ENCODE measurements around the gene TFAM.

Gene TFAM

GRCh38 chr10:58384999-58385783, at the start of gene TFAM:
TFAM (plus strand) TSS chr10:58385410; CDS start chr10:58385548, 138 bp downstream.
- H3K27ac ChIP-seq = peak within 1 kb of the TSS; percentile 83
- H3K9me3 ChIP-seq (ENCODE audit: control insufficient read depth, low read length) = no peaks in the 10 kb centered on the region
- peak within 1 kb of the TSS; percentile 97 for H2AFZ ChIP-seq
- peaks cover 12% of the 10 kb centered on the region for H3K4me1 ChIP-seq
- H3K4me2 ChIP-seq (ENCODE audit: low read length) = peak within 1 kb of the TSS; percentile 82
- H3K79me2 ChIP-seq = peaks cover 13% of the 10 kb centered on the region
- TF ChIP-seq CTCF (IDR thresholded peaks at IDR 0.05) = peak; percentile 78
- H3K27me3 ChIP-seq (ENCODE audit: control insufficient read depth, insufficient read depth, low read length) = no peaks in the 10 kb centered on the region
- peak within 1 kb of the TSS; percentile 86 for H3K9ac ChIP-seq
- H3K4me3 ChIP-seq (ENCODE audit: low read depth, low read length) = peak within 1 kb of the TSS; percentile 91
- no peaks in the 10 kb centered on the region for H3K36me3 ChIP-seq (ENCODE audit: control insufficient read depth, insufficient read depth, low read length)

GRCh38 chr10:58336242-58336641, 49.0 kb upstream of the TFAM start:
- Histone ChIP-seq H3K4me2 (ENCODE audit: low read length) (peak overlapping the region; percentile 88), H3K27me3 (ENCODE audit: control insufficient read depth, insufficient read depth, low read length) (no peaks in the 10 kb centered on the region), H2AFZ (no peak overlapping the region), H3K36me3 (ENCODE audit: control insufficient read depth, insufficient read depth, low read length) (no peaks in the 10 kb centered on the region), H3K79me2 (peaks cover 30% of the 10 kb centered on the region), H3K9me3 (ENCODE audit: control insufficient read depth, low read length) (no peaks in the 10 kb centered on the region), H3K9ac (no peak overlapping the region), H3K27ac (no peak overlapping the region), H3K4me1 (no peaks in the 10 kb centered on the region), H3K4me3 (ENCODE audit: low read depth, low read length) (peak overlapping the region; percentile 85)
- no peak for TF ChIP-seq CTCF (IDR thresholded peaks at IDR 0.05)

GRCh38 chr10:58341422-58341821, 43.8 kb upstream of the TFAM start:
- Histone ChIP-seq H3K4me2 (ENCODE audit: low read length) (no peak overlapping the region), H3K36me3 (ENCODE audit: control insufficient read depth, insufficient read depth, low read length) (no peaks in the 10 kb centered on the region), H3K27ac (no peak overlapping the region), H3K27me3 (ENCODE audit: control insufficient read depth, insufficient read depth, low read length) (no peaks in the 10 kb centered on the region), H3K9me3 (ENCODE audit: control insufficient read depth, low read length) (no peaks in the 10 kb centered on the region), H3K4me1 (peaks cover 4% of the 10 kb centered on the region), H3K79me2 (peaks cover 50% of the 10 kb centered on the region), H3K9ac (no peak overlapping the region), H3K4me3 (ENCODE audit: low read depth, low read length) (no peak overlapping the region), H2AFZ (no peak overlapping the region)
- no peak for TF ChIP-seq CTCF (IDR thresholded peaks at IDR 0.05)

- Histone ChIP-seq H3K4me1 (peaks cover 4% of the 10 kb centered on the region), H2AFZ (no peak overlapping the region), H3K36me3 (ENCODE audit: control insufficient read depth, insufficient read depth, low read length) (no peaks in the 10 kb centered on the region), H3K9ac (no peak overlapping the region), H3K79me2 (peaks cover 52% of the 10 kb centered on the region), H3K27me3 (ENCODE audit: control insufficient read depth, insufficient read depth, low read length) (no peaks in the 10 kb centered on the region), H3K4me3 (ENCODE audit: low read depth, low read length) (no peak overlapping the region), H3K27ac (no peak overlapping the region), H3K9me3 (ENCODE audit: control insufficient read depth, low read length) (no peaks in the 10 kb centered on the region), H3K4me2 (ENCODE audit: low read length) (no peak overlapping the region)
- no peak for TF ChIP-seq CTCF (IDR thresholded peaks at IDR 0.05)
Observed at GRCh38 chr10:58341947-58342346, 43.3 kb upstream of the TFAM start.

DNA sequence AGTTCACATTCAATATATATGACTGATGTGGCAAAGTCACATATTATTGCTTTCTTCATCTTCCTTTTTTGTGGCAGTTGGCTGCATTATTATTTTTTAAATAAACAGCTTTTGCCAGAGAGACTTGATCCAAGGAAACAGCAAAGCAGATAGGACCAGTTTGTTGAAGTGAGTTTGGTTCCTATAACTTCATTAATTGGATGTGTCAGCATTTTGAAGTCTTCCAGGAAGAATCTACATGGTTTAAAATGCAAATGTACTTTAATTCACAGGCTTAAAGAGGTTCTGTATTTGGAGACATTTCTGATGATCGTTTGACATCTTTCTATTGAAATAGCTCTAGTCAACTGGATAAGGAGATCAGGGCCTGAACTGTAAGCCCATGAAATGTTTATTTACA, 37.2 kb upstream of the TFAM start:
- no peak overlapping the region for H3K4me3 ChIP-seq (ENCODE audit: low read depth, low read length)
- H3K27me3 ChIP-seq (ENCODE audit: control insufficient read depth, insufficient read depth, low read length) = no peaks in the 10 kb centered on the region
- TF ChIP-seq CTCF (IDR thresholded peaks at IDR 0.05) = no peak
- H3K9me3 ChIP-seq (ENCODE audit: control insufficient read depth, low read length) = no peaks in the 10 kb centered on the region
- no peak overlapping the region for H3K4me2 ChIP-seq (ENCODE audit: low read length)
- H3K4me1 ChIP-seq = no peaks in the 10 kb centered on the region
- H3K9ac ChIP-seq = no peak overlapping the region
- H3K27ac ChIP-seq = no peak overlapping the region
- H3K36me3 ChIP-seq (ENCODE audit: control insufficient read depth, insufficient read depth, low read length) = no peaks in the 10 kb centered on the region
- H3K79me2 ChIP-seq = peaks cover 38% of the 10 kb centered on the region
- no peak overlapping the region for H2AFZ ChIP-seq

Data from parathyroid adenoma (tissue), 2 donors.